ENCODE data around the gene TUBA4B. TPM values are rescaled to one million over a fixed set of nuclear protein-coding genes. Genes with fewer than 3 reads are reported as not detected.

TUBA4B gene
- total and polyA plus RNA-seq, 12 donors = not detected

DNA sequence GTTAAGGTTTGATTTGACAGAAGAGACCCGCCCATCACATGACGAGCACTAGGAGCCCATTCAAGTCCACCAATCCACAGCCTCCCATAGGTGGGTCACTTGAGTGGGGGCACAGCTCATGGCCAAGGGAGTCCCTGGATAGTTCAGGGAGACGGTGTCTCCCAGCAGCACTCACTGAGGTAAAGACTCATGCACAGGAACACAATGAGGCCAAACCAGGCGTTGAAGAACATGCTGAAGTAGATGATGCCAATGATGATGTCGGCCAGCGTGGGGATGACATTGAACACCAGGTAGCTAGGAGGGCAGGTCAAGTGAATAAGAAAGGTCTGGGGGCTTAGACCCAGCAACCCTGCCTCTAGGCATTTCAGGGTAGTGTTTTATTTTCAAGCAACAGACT lies 38.3 kb upstream of the TUBA4B start:
- TF ChIP-seq, protein P1, sequence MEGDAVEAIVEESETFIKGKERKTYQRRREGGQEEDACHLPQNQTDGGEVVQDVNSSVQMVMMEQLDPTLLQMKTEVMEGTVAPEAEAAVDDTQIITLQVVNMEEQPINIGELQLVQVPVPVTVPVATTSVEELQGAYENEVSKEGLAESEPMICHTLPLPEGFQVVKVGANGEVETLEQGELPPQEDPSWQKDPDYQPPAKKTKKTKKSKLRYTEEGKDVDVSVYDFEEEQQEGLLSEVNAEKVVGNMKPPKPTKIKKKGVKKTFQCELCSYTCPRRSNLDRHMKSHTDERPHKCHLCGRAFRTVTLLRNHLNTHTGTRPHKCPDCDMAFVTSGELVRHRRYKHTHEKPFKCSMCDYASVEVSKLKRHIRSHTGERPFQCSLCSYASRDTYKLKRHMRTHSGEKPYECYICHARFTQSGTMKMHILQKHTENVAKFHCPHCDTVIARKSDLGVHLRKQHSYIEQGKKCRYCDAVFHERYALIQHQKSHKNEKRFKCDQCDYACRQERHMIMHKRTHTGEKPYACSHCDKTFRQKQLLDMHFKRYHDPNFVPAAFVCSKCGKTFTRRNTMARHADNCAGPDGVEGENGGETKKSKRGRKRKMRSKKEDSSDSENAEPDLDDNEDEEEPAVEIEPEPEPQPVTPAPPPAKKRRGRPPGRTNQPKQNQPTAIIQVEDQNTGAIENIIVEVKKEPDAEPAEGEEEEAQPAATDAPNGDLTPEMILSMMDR (IDR thresholded peaks at IDR 0.05) = no peak
- DNase-seq = no peak
- Histone ChIP-seq H3K4me3 (no peak overlapping the region), H3K27me3 (no peaks in the 10 kb centered on the region), H3K27ac (no peak overlapping the region), H3K9me3 (no peaks in the 10 kb centered on the region), H3K36me3 (peaks cover 0 to 67% (median 13%) of the 10 kb centered on the region in 9 donors), H3K4me1 (peaks cover 12 to 40% (median 30%) of the 10 kb centered on the region in 9 donors)
- WGBS, 2 donors = 91 to 93% methylated on average over 6 of the region's 6 CpGs
- intact Hi-C loops (cut with DNase I) = loop anchor here in 3 of 10 donors (5.0 kb wide), 2 partner anchors 37 to 52 kb away; partner anchors contain the start of genes CNPPD1 (in 2 of the 3), RETREG2 (in 2 of the 3) and NHEJ1 (in 1 of the 3)
- ATAC-seq = no peak

DNA sequence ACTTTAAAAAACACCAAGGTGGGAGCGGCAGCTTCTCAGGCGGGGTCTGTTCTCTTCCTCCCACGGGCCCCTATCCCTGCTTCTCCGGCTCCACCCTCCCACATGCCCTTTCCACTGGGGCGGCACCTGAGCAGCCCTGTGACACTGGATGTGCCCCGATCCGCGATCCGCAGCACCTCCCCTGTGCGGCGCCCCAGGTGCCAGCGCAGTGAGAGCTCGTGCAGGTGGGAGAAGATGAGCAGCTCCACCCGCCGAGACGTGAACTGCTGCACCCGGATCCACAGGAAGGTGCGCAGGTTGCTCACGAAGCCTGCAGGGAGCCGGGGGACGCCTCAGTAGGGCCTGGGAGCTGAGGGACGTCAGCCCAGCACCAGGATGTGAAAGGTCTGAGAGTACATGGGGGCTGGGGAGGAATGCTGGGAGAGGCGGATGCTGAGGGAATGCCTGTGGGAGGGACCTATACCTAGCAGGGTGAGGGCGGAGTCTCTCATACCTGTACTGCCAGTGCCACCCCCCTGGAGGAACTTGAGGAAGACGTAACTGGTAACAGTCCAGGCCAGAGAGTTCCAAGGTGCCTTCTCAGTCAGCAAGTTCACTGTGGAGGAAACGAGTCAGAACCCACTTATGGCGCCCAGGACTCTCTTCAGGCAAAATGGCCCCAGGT lies 37.0 kb upstream of the TUBA4B start:
- DNase-seq (no peak), ATAC-seq (no peak)
- H3K27me3 ChIP-seq = no peaks in the 10 kb centered on the region
- intact Hi-C loops (cut with DNase I) = loop anchor here in 3 of 10 donors (5.0 kb wide), 2 partner anchors 39 to 54 kb away; partner anchors contain the start of genes CNPPD1 (in 2 of the 3), RETREG2 (in 2 of the 3) and NHEJ1 (in 1 of the 3)
- 94 to 95% methylated on average over 27 of the region's 27 CpGs for WGBS, 2 donors
- peaks cover 12 to 40% (median 35%) of the 10 kb centered on the region in 9 donors for H3K4me1 ChIP-seq
- H3K9me3 ChIP-seq = no peaks in the 10 kb centered on the region
- no peak overlapping the region for H3K4me3 ChIP-seq
- TF ChIP-seq, protein P1 (IDR thresholded peaks at IDR 0.05) = no peak
- H3K27ac ChIP-seq = peak overlapping the region in 1 of 10 donors; percentile 93
- peaks cover 0 to 67% (median 25%) of the 10 kb centered on the region in 9 donors for H3K36me3 ChIP-seq

DNA sequence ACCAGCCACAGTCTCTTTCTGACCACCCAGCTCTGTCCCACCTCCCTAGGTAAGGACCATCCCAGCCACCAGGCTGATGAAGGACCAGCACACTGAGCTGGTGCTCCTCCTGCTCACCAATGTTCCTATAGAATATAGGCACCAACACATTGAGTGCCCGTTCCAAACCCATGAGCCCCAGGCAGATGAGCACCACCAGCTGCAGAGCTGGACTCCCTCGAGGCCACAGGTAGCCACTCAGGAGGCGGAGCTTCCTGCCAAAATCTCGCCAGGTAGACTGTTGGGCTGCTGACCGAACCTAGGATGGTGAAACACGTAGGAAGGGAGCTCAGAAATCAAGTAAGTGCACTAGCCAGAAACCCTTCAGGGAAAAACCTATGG lies 36.5 kb upstream of the TUBA4B start:
- 89 to 96% methylated on average over 6 of the region's 6 CpGs for WGBS, 2 donors
- Histone ChIP-seq H3K27me3 (no peaks in the 10 kb centered on the region), H3K4me1 (peaks cover 12 to 40% (median 34%) of the 10 kb centered on the region in 9 donors), H3K4me3 (no peak overlapping the region), H3K36me3 (peaks cover 0 to 68% (median 30%) of the 10 kb centered on the region in 9 donors), H3K9me3 (no peaks in the 10 kb centered on the region), H3K27ac (peak overlapping the region in 1 of 10 donors; percentile 93)
- intact Hi-C loops (cut with DNase I) = loop anchor here in 3 of 10 donors (5.0 kb wide), 2 partner anchors 39 to 54 kb away; partner anchors contain the start of genes CNPPD1 (in 2 of the 3), RETREG2 (in 2 of the 3) and NHEJ1 (in 1 of the 3)
- ATAC-seq = no peak
- DNase-seq = no peak
- TF ChIP-seq, protein P1 (IDR thresholded peaks at IDR 0.05) = no peak

DNA sequence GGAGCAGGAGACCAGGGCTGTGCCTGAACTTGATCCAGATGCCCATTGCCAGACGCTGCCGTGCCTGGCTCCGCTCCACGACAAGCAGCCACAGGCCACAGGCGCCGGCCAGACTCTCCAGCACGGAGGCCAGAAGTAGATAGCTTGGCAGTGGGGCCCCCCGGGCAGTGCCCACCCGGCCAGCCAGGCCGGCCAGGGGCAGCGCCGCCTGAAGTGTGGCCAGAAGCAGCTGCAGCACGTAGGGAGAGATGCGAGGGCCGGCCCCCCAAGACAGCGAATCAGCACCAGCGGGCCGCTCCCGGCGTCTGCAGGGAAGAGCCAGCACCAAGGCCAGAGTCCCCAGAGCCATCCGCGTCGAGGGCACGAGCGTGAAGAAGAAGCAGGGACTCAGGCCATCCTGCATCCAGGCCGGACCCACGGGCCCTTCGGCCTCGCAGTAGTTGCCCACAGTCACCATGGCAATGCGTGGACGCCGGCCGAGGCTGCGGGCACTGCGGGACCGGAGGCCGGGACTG lies 34.8 kb upstream of the TUBA4B start:
- no peaks in the 10 kb centered on the region for H3K9me3 ChIP-seq
- ATAC-seq (peak; percentile 47 to 78 (median 59)), DNase-seq (peak; percentile 56 to 66)
- WGBS, 2 donors = 0 to 1% methylated on average over 36 to 37 of the region's 37 CpGs
- H3K27me3 ChIP-seq = no peaks in the 10 kb centered on the region
- H3K4me3 ChIP-seq = peak overlapping the region; percentile 30 to 75 (median 64)
- intact Hi-C loops (cut with DNase I) = loop anchor here in 5 of 10 donors (1.0 to 5.0 kb wide), 5 partner anchors 12 to 63 kb away; partner anchors contain the start of genes CNPPD1 (in 3 of the 5), RETREG2 (in 2 of the 5), NHEJ1 (in 1 of the 5) and ZFAND2B (in 1 of the 5)
- TF ChIP-seq, protein P1 (IDR thresholded peaks at IDR 0.05) = no peak
- H3K27ac ChIP-seq = peak overlapping the region; percentile 72 to 95 (median 90)
- H3K36me3 ChIP-seq = peaks cover 0 to 72% (median 41%) of the 10 kb centered on the region in 9 donors
- H3K4me1 ChIP-seq = peaks cover 12 to 40% (median 34%) of the 10 kb centered on the region in 9 donors

Measured in heart right ventricle (tissue), 16 donors.